ENCODE results near the gene DDX25. TPM values are rescaled to one million over a fixed set of nuclear protein-coding genes. Genes with fewer than 3 reads are reported as not detected.

The DDX25 gene
- total RNA-seq, 1 experiment from 2014 or later: not detected

DNA sequence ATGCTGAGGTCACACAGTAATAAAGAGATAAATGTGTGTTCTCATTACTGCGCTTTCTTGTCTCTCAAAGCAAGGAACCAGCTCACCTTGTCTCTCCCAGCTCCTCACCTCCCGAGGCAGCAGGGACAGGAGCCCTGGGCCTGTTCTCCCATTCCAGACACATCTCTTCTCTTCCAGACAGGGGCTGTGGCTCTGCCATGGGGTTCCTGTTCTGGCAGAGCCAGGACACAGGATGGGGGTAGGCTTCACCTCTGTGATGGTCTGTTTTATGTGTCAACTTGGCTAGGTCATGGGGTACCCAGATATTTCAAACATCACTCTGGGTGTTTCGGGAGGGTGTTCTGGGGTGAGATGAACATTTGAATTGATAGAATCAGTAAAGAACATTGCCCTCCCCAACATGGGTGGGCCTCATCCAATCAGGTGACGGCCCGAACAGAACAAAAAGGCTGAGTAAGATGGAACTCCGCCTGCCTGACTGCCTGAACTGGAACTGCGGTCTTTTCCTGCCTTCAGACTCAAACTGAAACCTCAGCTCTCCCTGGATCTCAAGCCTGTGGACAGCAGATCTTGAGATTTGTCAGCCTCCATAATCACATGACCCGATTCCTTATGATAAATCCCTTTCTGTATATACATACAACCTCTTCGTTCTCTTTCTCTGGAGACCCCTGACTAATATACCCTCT, 39.5 kb downstream of the DDX25 start:
- H3K4me3 ChIP-seq (ENCODE audit: low read length): no peak overlapping the region
- H4K20me1 ChIP-seq (ENCODE audit: insufficient read depth, low read depth, low read length): no peaks in the 10 kb centered on the region
- no peaks in the 10 kb centered on the region for H3K79me2 ChIP-seq (ENCODE audit: low read length)
- no peak overlapping the region for H2AFZ ChIP-seq (ENCODE audit: low read length)
- no peak for DNase-seq
- H3K4me2 ChIP-seq (ENCODE audit: low read depth, low read length, poor library complexity, severe bottlenecking): no peak overlapping the region
- no peak overlapping the region for H3K27ac ChIP-seq (ENCODE audit: low read length)
- no peaks in the 10 kb centered on the region for H3K9me2 ChIP-seq (replicated peaks; ENCODE audit: insufficient read depth, low read length)
- no peaks in the 10 kb centered on the region for H3K9me3 ChIP-seq (ENCODE audit: low read length)
- H3K27me3 ChIP-seq (ENCODE audit: low read length): no peaks in the 10 kb centered on the region
- no peaks in the 10 kb centered on the region for H3K4me1 ChIP-seq (ENCODE audit: low read length)
- no peak overlapping the region for H3K9ac ChIP-seq (ENCODE audit: low read length)
- H3K36me3 ChIP-seq (ENCODE audit: insufficient read depth, low read length): no peaks in the 10 kb centered on the region

DNA sequence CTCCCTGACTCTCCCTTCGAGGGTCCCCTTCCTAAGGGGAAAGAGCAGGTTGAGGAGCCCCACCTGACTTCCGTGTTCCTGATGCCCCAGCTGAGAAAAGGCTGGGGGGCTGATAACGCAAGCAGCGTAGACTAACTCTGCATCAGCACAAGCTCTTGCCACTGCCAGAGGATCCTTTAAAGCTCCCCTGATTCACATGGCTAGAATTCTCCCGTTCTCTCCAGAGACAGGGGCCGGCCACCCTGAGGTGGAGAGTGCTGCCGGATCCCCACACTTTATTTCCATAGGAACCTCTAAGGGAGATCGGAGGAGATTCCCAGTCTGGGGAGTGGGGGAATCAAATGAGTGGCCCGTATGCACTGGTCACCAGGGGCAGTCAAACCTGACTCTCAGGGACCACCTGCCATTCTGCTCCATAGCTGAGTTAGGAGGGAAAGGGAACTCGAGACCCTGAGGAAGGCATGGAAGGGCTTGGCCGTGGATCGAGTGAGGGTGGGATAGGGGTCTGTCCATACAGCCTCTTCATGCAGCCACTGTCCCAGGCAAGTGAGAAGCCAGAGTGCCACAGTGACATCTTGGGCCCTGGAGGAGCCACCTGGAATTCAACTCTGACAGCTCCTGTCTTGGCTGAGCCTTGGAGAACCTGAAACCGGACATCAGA, 40.2 kb downstream of the DDX25 start:
- DNase-seq: no peak

DNA sequence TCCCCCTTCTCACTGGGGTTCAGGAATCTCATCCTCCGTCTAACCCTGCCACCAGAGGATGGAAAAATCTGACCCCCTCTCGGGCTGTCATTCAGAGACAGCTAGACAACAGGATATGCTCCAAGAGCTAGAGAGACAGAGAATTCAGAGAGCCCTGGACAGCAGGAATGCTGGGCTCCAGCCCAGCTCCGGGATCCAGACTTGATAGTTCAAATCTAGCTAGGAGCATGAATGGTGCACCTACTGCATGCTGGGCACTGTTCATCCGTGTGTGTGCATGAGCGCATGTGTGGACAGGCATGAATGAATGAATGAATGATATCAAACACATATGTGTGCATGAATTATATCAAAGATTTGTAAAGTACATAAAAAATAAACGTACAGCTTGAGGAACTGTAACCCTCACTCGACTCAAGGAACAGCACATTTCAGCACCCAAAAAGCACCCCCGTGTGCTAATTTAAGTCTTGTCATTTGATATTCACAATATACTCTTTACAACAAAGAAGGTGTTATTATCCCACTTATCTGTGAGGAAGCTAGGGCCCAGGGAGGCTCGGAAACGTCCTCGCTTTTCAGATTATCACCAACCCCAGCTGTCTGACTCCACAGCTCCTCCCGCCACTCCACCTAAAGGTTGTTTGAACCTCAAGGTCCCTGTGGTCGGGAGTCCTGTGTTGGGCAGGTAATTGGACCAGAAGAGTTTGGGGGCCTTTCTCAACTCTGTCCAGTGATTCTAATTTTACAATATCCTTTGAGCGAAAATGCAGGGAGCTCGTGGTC, 40.9 kb downstream of the DDX25 start:
- no peak overlapping the region for H3K9ac ChIP-seq (ENCODE audit: low read length)
- no peak for DNase-seq
- no peaks in the 10 kb centered on the region for H3K4me1 ChIP-seq (ENCODE audit: low read length)
- no peaks in the 10 kb centered on the region for H3K36me3 ChIP-seq (ENCODE audit: insufficient read depth, low read length)
- no peaks in the 10 kb centered on the region for H3K9me2 ChIP-seq (replicated peaks; ENCODE audit: insufficient read depth, low read length)
- H3K9me3 ChIP-seq (ENCODE audit: low read length): no peaks in the 10 kb centered on the region
- no peak overlapping the region for H3K4me3 ChIP-seq (ENCODE audit: low read length)
- H3K79me2 ChIP-seq (ENCODE audit: low read length): no peaks in the 10 kb centered on the region
- no peak overlapping the region for H3K4me2 ChIP-seq (ENCODE audit: low read depth, low read length, poor library complexity, severe bottlenecking)
- no peak overlapping the region for H3K27ac ChIP-seq (ENCODE audit: low read length)
- no peaks in the 10 kb centered on the region for H4K20me1 ChIP-seq (ENCODE audit: insufficient read depth, low read depth, low read length)
- no peak overlapping the region for H2AFZ ChIP-seq (ENCODE audit: low read length)
- H3K27me3 ChIP-seq (ENCODE audit: low read length): no peaks in the 10 kb centered on the region

More for the DNA sequence above, 40.2 kb downstream of the DDX25 start:
- Histone ChIP-seq H3K9ac (ENCODE audit: low read length) (no peak overlapping the region), H3K4me2 (ENCODE audit: low read depth, low read length, poor library complexity, severe bottlenecking) (no peak overlapping the region), H3K27me3 (ENCODE audit: low read length) (no peaks in the 10 kb centered on the region), H3K79me2 (ENCODE audit: low read length) (no peaks in the 10 kb centered on the region), H3K9me3 (ENCODE audit: low read length) (no peaks in the 10 kb centered on the region), H3K4me1 (ENCODE audit: low read length) (no peaks in the 10 kb centered on the region), H3K27ac (ENCODE audit: low read length) (no peak overlapping the region), H3K36me3 (ENCODE audit: insufficient read depth, low read length) (no peaks in the 10 kb centered on the region), H3K9me2 (replicated peaks; ENCODE audit: insufficient read depth, low read length) (no peaks in the 10 kb centered on the region), H3K4me3 (ENCODE audit: low read length) (no peak overlapping the region), H4K20me1 (ENCODE audit: insufficient read depth, low read depth, low read length) (no peaks in the 10 kb centered on the region), H2AFZ (ENCODE audit: low read length) (no peak overlapping the region)

DNA sequence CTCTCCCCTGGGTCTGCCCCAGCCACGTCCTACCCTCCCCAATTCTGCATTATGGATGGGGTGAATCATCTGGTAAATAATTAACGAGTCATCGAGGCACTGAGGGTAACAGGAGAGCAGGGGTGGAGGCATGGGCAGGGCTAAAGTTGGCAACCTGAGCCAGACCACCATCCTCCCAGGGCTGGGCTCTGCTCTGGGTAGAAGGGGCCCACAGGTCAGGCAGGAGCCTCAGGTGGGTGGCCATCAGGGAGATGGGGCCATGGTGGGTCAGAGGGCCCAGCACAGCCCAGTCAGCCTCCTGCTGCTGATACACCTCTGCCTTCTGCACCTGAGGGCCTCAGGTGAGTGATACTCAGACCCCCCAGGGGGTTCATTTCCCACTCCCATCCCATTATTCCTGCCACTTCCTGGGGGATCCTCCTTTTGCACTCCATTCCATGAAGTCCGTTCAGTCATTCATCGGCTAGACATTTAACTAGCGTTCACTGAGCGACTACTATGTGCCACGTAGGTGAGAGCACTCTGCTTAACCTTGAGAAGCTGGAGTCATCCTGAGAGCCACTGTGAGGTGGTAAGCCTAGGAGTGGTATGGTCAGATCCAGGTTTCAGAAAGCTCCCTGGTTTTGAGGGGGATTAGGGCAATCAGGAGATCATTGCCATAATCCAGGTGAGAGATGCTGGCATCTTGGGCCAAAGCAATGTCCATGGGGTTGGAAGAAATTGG, 41.7 kb downstream of the DDX25 start, which contains the start of gene VSIG10L2:
TSS of gene VSIG10L2 (plus strand) at position 248 of the 724 bp plus-strand sequence. CDS start at position 260, 12 bp downstream.
- Histone ChIP-seq H2AFZ (ENCODE audit: low read length) (no peak within 1 kb of the TSS), H3K4me2 (ENCODE audit: low read depth, low read length, poor library complexity, severe bottlenecking) (no peak within 1 kb of the TSS), H3K4me3 (ENCODE audit: low read length) (no peak within 1 kb of the TSS), H3K9ac (ENCODE audit: low read length) (no peak within 1 kb of the TSS), H3K9me3 (ENCODE audit: low read length) (no peaks in the 10 kb centered on the region), H3K36me3 (ENCODE audit: insufficient read depth, low read length) (no peaks in the 10 kb centered on the region), H3K79me2 (ENCODE audit: low read length) (no peaks in the 10 kb centered on the region), H3K27me3 (ENCODE audit: low read length) (no peaks in the 10 kb centered on the region), H3K4me1 (ENCODE audit: low read length) (no peaks in the 10 kb centered on the region), H3K27ac (ENCODE audit: low read length) (no peak within 1 kb of the TSS), H4K20me1 (ENCODE audit: insufficient read depth, low read depth, low read length) (no peaks in the 10 kb centered on the region), H3K9me2 (replicated peaks; ENCODE audit: insufficient read depth, low read length) (no peaks in the 10 kb centered on the region)
- no peak for DNase-seq

DNA sequence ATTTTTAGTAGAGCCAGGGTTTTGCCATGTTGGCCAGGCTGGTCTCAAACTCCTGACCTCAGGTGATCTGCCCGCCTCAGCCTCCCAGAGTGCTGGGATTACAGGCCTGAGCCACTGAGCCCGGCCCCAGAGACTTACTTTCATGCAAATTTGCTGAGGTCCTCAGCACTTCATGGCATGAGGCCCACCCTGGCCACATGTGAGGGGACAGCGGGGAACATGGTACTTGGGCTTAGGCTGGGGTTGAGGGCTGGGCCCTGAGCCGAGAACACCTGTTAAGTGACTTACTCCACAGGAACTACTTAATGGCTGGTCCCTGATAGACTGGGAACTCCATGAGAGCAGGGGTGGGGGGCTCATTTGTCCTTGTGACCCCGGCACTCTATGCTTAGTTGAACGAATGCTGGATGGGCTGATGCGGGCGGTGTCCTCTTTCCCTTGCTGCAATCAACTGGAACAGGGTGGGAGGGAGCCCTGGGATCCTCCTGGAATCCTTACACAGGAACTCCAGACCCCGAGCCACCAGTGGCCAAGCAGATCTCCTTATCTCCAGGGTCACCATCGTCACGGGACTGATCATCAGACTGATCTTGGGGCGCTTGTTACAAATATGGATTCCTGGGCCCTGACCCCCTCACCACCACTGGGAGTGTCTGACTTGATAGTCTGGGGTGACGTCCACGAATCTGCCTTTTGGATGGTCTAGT, 42.6 kb downstream of the DDX25 start:
- Histone ChIP-seq H3K9ac (ENCODE audit: low read length) (no peak overlapping the region), H3K4me1 (ENCODE audit: low read length) (no peaks in the 10 kb centered on the region), H4K20me1 (ENCODE audit: insufficient read depth, low read depth, low read length) (no peaks in the 10 kb centered on the region), H3K4me3 (ENCODE audit: low read length) (no peak overlapping the region), H2AFZ (ENCODE audit: low read length) (no peak overlapping the region), H3K36me3 (ENCODE audit: insufficient read depth, low read length) (no peaks in the 10 kb centered on the region), H3K27ac (ENCODE audit: low read length) (no peak overlapping the region), H3K27me3 (ENCODE audit: low read length) (no peaks in the 10 kb centered on the region), H3K4me2 (ENCODE audit: low read depth, low read length, poor library complexity, severe bottlenecking) (no peak overlapping the region), H3K9me2 (replicated peaks; ENCODE audit: insufficient read depth, low read length) (no peaks in the 10 kb centered on the region), H3K79me2 (ENCODE audit: low read length) (no peaks in the 10 kb centered on the region), H3K9me3 (ENCODE audit: low read length) (no peaks in the 10 kb centered on the region)
- no peak for DNase-seq

DNA sequence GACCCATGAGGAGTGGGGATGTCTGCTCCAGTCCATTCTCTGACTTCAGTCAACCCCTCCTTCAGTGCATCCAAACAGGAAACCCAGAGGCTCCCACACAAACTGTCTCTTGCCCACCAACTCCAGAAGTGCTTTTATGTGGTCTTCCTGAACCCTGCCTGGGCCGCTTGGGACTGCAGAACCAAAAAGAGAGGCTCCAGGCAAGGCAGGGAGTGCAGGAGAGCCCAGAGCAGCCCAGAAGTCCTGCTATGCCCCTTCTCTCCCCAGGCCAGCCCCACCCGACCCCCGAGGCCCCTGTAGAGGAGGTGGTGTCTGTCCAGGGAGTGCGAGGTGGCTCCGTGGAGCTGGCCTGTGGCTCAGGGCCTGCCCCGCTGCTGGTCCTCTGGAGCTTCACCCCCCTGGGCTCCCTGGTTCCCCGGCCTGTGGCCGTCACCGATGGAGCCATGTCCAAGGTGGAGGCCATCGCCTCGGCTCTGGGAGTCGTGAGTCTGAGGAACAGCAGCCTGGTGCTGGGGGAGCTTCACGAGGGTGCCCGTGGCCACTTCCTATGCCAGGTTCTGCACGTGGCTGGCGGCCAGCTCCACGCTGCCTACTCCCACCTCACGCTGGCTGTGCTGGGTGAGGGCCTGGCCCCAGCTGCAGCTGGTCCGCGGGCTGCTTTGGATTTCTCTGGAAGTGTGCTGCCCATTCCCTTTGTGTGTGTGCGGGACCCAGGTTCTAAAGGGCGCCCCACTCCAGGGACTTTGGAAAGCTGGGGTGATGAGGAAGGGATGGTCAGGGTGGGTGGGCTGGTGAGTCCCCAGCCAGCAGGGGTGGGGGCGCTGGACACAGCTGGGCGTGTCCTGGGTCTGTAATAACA, 43.3 kb downstream of the DDX25 start:
- Histone ChIP-seq H3K27me3 (ENCODE audit: low read length) (no peaks in the 10 kb centered on the region), H2AFZ (ENCODE audit: low read length) (no peak overlapping the region), H3K9ac (ENCODE audit: low read length) (no peak overlapping the region), H3K36me3 (ENCODE audit: insufficient read depth, low read length) (no peaks in the 10 kb centered on the region), H4K20me1 (ENCODE audit: insufficient read depth, low read depth, low read length) (no peaks in the 10 kb centered on the region), H3K9me3 (ENCODE audit: low read length) (no peaks in the 10 kb centered on the region), H3K9me2 (replicated peaks; ENCODE audit: insufficient read depth, low read length) (no peaks in the 10 kb centered on the region), H3K79me2 (ENCODE audit: low read length) (no peaks in the 10 kb centered on the region), H3K4me3 (ENCODE audit: low read length) (no peak overlapping the region), H3K27ac (ENCODE audit: low read length) (no peak overlapping the region), H3K4me2 (ENCODE audit: low read depth, low read length, poor library complexity, severe bottlenecking) (no peak overlapping the region), H3K4me1 (ENCODE audit: low read length) (no peaks in the 10 kb centered on the region)
- no peak for DNase-seq

All from Karpas-422 (cell line).